K562 (cell line): ENCODE results near the gene COLQ. TPM values are rescaled to one million over a fixed set of nuclear protein-coding genes. Genes with fewer than 3 reads are reported as not detected.

Experiments
- ATF6 ChIP-seq: sonication (generic); formaldehyde crosslinking; IDR thresholded peaks from 2 replicates; pipeline ENCODE4 v1.4.0; 2020; ENCODE audit warnings: mild to moderate bottlenecking, missing genetic modification reagents
- CGGBP1 ChIP-seq: fragments of 250-450 bp; sonication (Bioruptor Pico); IDR thresholded peaks from 2 replicates; pipeline ENCODE4 v1.9.0; 2021; ENCODE audit warnings: mild to moderate bottlenecking
- CREB5 ChIP-seq: fragments of 250-450 bp; sonication (Bioruptor Pico); IDR thresholded peaks from 2 replicates; pipeline ENCODE4 v1.5.0; 2020; ENCODE audit warnings: mild to moderate bottlenecking
- CSDE1 ChIP-seq, 2 experiments: fragments of 450-650 bp; IDR thresholded peaks; 2 replicates each; pipeline ENCODE4 v1.6.1; 2016; ENCODE audit warnings: mild to moderate bottlenecking in 1 of 2
- CXXC5 ChIP-seq: fragments of 250-450 bp; sonication (Bioruptor Pico); IDR thresholded peaks from 2 replicates; pipeline ENCODE4 v1.8.0; 2022; ENCODE audit warnings: inconsistent platforms, mild to moderate bottlenecking, moderate library complexity
- EP300 ChIP-seq: IDR thresholded peaks from 2 replicates; pipeline ENCODE4 v1.6.1; 2012; ENCODE audit warnings: low read length, improper control_type of control experiment
- KLF1 ChIP-seq: fragments of 450-650 bp; IDR thresholded peaks from 2 replicates; pipeline ENCODE4 v1.6.1; 2016; ENCODE audit warnings: missing genetic modification characterization, missing compliant biosample characterization
- MAFG ChIP-seq: fragments of 450-650 bp; conservative IDR thresholded peaks from 2 replicates; pipeline ENCODE4 v1.6.1; 2016; ENCODE audit warnings: missing genetic modification characterization, missing compliant biosample characterization
- NCOA1 ChIP-seq: fragments of 450-650 bp; IDR thresholded peaks from 2 replicates; pipeline ENCODE4 v1.6.1; 2016; ENCODE audit warnings: low read depth
- PRDM10 ChIP-seq: fragments of 450-650 bp; IDR thresholded peaks from 2 replicates; pipeline ENCODE4 v1.6.1; 2018; ENCODE audit not compliant: partially characterized antibody
- RBM22 ChIP-seq: fragments of 200-400 bp; formaldehyde crosslinking; IDR thresholded peaks from 2 replicates; pipeline ENCODE4 v1.6.1; 2018; ENCODE audit warnings: low read length, low read depth; ENCODE audit not compliant: poor library complexity, severe bottlenecking
- ZFP91 ChIP-seq: sonication (generic); formaldehyde crosslinking; IDR thresholded peaks from 2 replicates; pipeline ENCODE4 v1.8.0; 2022; ENCODE audit warnings: mild to moderate bottlenecking, missing genetic modification reagents
- ZNF121 ChIP-seq: sonication (generic); formaldehyde crosslinking; conservative IDR thresholded peaks from 2 replicates; pipeline ENCODE4 v1.8.0; 2022; ENCODE audit warnings: missing genetic modification reagents
- ZNF511 ChIP-seq: sonication (generic); formaldehyde crosslinking; IDR thresholded peaks from 2 replicates; pipeline ENCODE4 v1.8.0; 2022; ENCODE audit warnings: mild to moderate bottlenecking, missing genetic modification reagents
- ZNF79 ChIP-seq: fragments of 250-450 bp; sonication (Bioruptor Pico); IDR thresholded peaks from 2 replicates; pipeline ENCODE4 v1.4.0; 2020; ENCODE audit warnings: low read depth, mild to moderate bottlenecking, moderate library complexity
- polyA plus RNA-seq, 8 experiments: library from polyadenylated mRNA; depleted of rRNA in 4 of 8; stranded (reverse) in 5 of 8; unstranded in 3 of 8; fragments of >200 nt; fragmentation: Nextera tagmentation in 2 of 8; fragmentation: Illumina TruSeq in 1 of 8; extraction: Ambion mirVana in 2 of 8; extraction: Trizol in 1 of 8; gene quantifications; 2 replicates each; pipeline versions ENCODE4 v1.2.1 to v1.2.3, GENCODE V29; 2011 to 2014; ENCODE audit warnings: inconsistent platforms in 1 of 8, missing spikeins in 1 of 8
- total RNA-seq, 7 experiments: library from RNA; depleted of rRNA in 6 of 7; stranded (reverse); fragments of >200 nt in 6 of 7; fragmentation: Illumina TruSeq in 2 of 7; extraction: Trizol in 2 of 7; gene quantifications; 2 replicates each; pipeline versions ENCODE4 v1.2.1 to v1.2.3, GENCODE V29; 2011 to 2021; ENCODE audit warnings: low replicate concordance in 1 of 7

COLQ gene
- total and polyA plus RNA-seq, 9 of the 15 experiments (the other 6 are each of a cell fraction or from before 2014, with no cell fraction given) = 0.04 to 0.36 (median 0.27) TPM; not detected in 4

GRCh38 chr3:15427182-15427880 lies 94.2 kb downstream of the COLQ start, which contains the start of the genes EAF1 and METTL6 (continued):
- TF ChIP-seq ATF6 (CRISPR knock-in tag) = no peak
- no peak for TF ChIP-seq ZNF121 (CRISPR knock-in tag)
- TF ChIP-seq EP300 = peak; percentile 36; the same call in 1 of the 2 replicates
- TF ChIP-seq ZNF511 (CRISPR knock-in tag) = peak; percentile 24; the same call in 1 of the 2 replicates
- peak; percentile 96 for TF ChIP-seq NCOA1
- TF ChIP-seq CXXC5 (CRISPR knock-in tag) = peak; percentile 82
- TF ChIP-seq CGGBP1 = no peak
- peak; percentile 12 for TF ChIP-seq PRDM10
- TF ChIP-seq CSDE1 (IDR thresholded peaks at IDR 0.05) = no peak
- TF ChIP-seq ZNF79 (CRISPR knock-in tag) = no peak
- TF ChIP-seq MAFG (tag) = no peak
- TF ChIP-seq RBM22 = no peak
- TF ChIP-seq CREB5 (CRISPR knock-in tag) = no peak
- TF ChIP-seq KLF1 (tag) = no peak; the same call in 1 of the 2 replicates
- peak; percentile 48 for TF ChIP-seq ZFP91
